ENCODE data around the gene GLIPR2. TPM values are rescaled to one million over a fixed set of nuclear protein-coding genes. Genes with fewer than 3 reads are reported as not detected.

GLIPR2 gene
- polyA plus RNA-seq, 1 donor (not counting 4 experiments of a cell fraction or from before 2014, with no cell fraction given), result 3.7 TPM

GRCh38 chr9:36092014-36092413 is 44.5 kb upstream of the GLIPR2 start:
- H3K36me3 ChIP-seq (ENCODE audit: control insufficient read depth in 2 of 2, extremely low read depth in 1 of 2, insufficient read depth in 2 of 2, low read length in 2 of 2), result no peaks in the 10 kb centered on the region
- no peaks in the 10 kb centered on the region for H3K79me2 ChIP-seq (ENCODE audit: control insufficient read depth, insufficient read depth, low read length)
- no peaks in the 10 kb centered on the region for H3K9me3 ChIP-seq (ENCODE audit: control insufficient read depth, low read depth, low read length)
- no peaks in the 10 kb centered on the region for H3K27me3 ChIP-seq (ENCODE audit: control insufficient read depth, extremely low read depth, insufficient read depth, low read length)
- DNase-seq (ENCODE audit: low read depth, low spot score) (no peak), FAIRE-seq (no peak)
- TF ChIP-seq, protein P1, sequence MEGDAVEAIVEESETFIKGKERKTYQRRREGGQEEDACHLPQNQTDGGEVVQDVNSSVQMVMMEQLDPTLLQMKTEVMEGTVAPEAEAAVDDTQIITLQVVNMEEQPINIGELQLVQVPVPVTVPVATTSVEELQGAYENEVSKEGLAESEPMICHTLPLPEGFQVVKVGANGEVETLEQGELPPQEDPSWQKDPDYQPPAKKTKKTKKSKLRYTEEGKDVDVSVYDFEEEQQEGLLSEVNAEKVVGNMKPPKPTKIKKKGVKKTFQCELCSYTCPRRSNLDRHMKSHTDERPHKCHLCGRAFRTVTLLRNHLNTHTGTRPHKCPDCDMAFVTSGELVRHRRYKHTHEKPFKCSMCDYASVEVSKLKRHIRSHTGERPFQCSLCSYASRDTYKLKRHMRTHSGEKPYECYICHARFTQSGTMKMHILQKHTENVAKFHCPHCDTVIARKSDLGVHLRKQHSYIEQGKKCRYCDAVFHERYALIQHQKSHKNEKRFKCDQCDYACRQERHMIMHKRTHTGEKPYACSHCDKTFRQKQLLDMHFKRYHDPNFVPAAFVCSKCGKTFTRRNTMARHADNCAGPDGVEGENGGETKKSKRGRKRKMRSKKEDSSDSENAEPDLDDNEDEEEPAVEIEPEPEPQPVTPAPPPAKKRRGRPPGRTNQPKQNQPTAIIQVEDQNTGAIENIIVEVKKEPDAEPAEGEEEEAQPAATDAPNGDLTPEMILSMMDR (optimal IDR thresholded peaks at IDR 0.05 in 1 of 3, IDR thresholded peaks at IDR 0.05 in 1 of 3, conservative IDR thresholded peaks at IDR 0.05 in 1 of 3; ENCODE audit: extremely low read depth in 1 of 3, insufficient read depth in 2 of 3, low read length in 3 of 3), result no peak
- TF ChIP-seq EZH2 (IDR thresholded peaks at IDR 0.05; ENCODE audit: low read length), result no peak
- no peaks in the 10 kb centered on the region for H3K4me1 ChIP-seq (ENCODE audit: control insufficient read depth, extremely low read depth, insufficient read depth, low read length)
- H3K4me2 ChIP-seq (ENCODE audit: control insufficient read depth, extremely low read depth, insufficient read depth, low read depth, low read length), result no peak overlapping the region
- dilution Hi-C loops (cut with MboI; ENCODE audit: extremely low pct_ligation_motif_present, low sequenced_read_pairs), result no loop called here
- no peak overlapping the region for H3K9ac ChIP-seq (ENCODE audit: control insufficient read depth, extremely low read depth, insufficient read depth, low read length)
- H4K20me1 ChIP-seq (ENCODE audit: control insufficient read depth, extremely low read depth, insufficient read depth, low read length), result no peaks in the 10 kb centered on the region
- H3K9me1 ChIP-seq (ENCODE audit: control insufficient read depth, extremely low read depth, insufficient read depth, low read length), result no peaks in the 10 kb centered on the region
- H3K27ac ChIP-seq (ENCODE audit: control insufficient read depth, insufficient read depth, low read length), result no peak overlapping the region
- H2AFZ ChIP-seq (ENCODE audit: control insufficient read depth, low read length), result no peak overlapping the region
- H3K4me3 ChIP-seq (ENCODE audit: control insufficient read depth in 2 of 3, extremely low read depth in 1 of 3, insufficient read depth in 2 of 3, low read depth in 1 of 3, low read length in 3 of 3), result no peak overlapping the region

DNA sequence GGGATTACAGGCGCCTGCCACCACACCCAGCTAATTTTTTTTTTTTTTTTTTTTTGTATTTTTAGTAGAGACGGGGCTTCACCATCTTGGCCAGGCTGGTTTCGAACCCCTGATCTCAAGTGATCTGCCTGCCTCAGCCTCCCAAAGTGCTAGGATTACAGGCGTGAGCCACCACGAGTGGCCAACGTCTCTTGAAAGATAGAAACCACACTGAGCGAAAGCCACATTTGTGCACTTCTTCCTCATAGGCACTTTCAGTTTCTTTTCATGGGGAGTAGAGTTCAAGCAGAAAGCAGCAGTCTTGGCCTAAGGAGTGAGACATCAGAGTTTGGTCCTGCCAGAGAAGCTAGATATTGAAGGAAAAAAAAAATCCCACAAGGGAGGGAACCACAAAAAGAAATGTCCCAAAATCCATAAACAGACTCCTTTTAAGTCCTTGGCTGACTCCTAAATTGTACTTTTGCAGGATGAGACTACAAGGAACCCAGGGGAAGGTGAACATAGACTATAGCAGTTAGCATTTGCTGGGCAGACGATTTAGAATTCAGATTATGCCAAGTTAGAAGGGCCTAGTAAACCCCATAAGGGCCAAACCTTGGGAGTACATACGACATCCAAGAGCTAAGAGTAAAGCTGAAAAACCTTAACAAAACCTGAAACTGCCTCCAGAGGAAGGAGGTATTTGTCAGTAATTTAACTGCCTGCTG is 43.9 kb upstream of the GLIPR2 start:
- H3K36me3 ChIP-seq (ENCODE audit: control insufficient read depth in 2 of 2, extremely low read depth in 1 of 2, insufficient read depth in 2 of 2, low read length in 2 of 2), result no peaks in the 10 kb centered on the region
- dilution Hi-C loops (cut with MboI; ENCODE audit: extremely low pct_ligation_motif_present, low sequenced_read_pairs), result no loop called here
- H3K4me3 ChIP-seq (ENCODE audit: control insufficient read depth in 2 of 3, extremely low read depth in 1 of 3, insufficient read depth in 2 of 3, low read depth in 1 of 3, low read length in 3 of 3), result no peak overlapping the region
- H3K27ac ChIP-seq (ENCODE audit: control insufficient read depth, insufficient read depth, low read length), result no peak overlapping the region
- H3K4me2 ChIP-seq (ENCODE audit: control insufficient read depth, extremely low read depth, insufficient read depth, low read depth, low read length), result no peak overlapping the region
- DNase-seq (ENCODE audit: low read depth, low spot score) (no peak), FAIRE-seq (no peak)
- H3K9ac ChIP-seq (ENCODE audit: control insufficient read depth, extremely low read depth, insufficient read depth, low read length), result no peak overlapping the region
- H3K9me1 ChIP-seq (ENCODE audit: control insufficient read depth, extremely low read depth, insufficient read depth, low read length), result no peaks in the 10 kb centered on the region
- no peaks in the 10 kb centered on the region for H3K27me3 ChIP-seq (ENCODE audit: control insufficient read depth, extremely low read depth, insufficient read depth, low read length)
- no peak overlapping the region for H2AFZ ChIP-seq (ENCODE audit: control insufficient read depth, low read length)
- no peaks in the 10 kb centered on the region for H3K4me1 ChIP-seq (ENCODE audit: control insufficient read depth, extremely low read depth, insufficient read depth, low read length)
- no peaks in the 10 kb centered on the region for H4K20me1 ChIP-seq (ENCODE audit: control insufficient read depth, extremely low read depth, insufficient read depth, low read length)
- TF ChIP-seq, protein P1 (optimal IDR thresholded peaks at IDR 0.05 in 1 of 3, IDR thresholded peaks at IDR 0.05 in 1 of 3, conservative IDR thresholded peaks at IDR 0.05 in 1 of 3; ENCODE audit: extremely low read depth in 1 of 3, insufficient read depth in 2 of 3, low read length in 3 of 3), result no peak
- no peak for TF ChIP-seq EZH2 (IDR thresholded peaks at IDR 0.05; ENCODE audit: low read length)
- H3K79me2 ChIP-seq (ENCODE audit: control insufficient read depth, insufficient read depth, low read length), result no peaks in the 10 kb centered on the region
- no peaks in the 10 kb centered on the region for H3K9me3 ChIP-seq (ENCODE audit: control insufficient read depth, low read depth, low read length)

Data from keratinocyte (primary cell).